KOPT-K1 (cell line): ENCODE data around the gene TMEM45A.
"Not testable (repeated sequence)": the region's sequence is repeated elsewhere in the genome, so short reads cannot be mapped to it uniquely, and the experiment has no call there.

Experiments
- H3K27ac ChIP-seq: fragments of 200-600 bp; sonication (generic); 2 replicates; pipeline ENCODE4 v1.5.1; 2016; ENCODE audit warnings: antibody characterized with exemption, mild to moderate bottlenecking, low read depth, low read length; ENCODE audit not compliant: poor library complexity, severe bottlenecking
- H3K36me3 ChIP-seq: fragments of 200-600 bp; sonication (generic); 2 replicates; pipeline ENCODE4 v1.5.1; 2017; ENCODE audit warnings: antibody characterized with exemption, mild to moderate bottlenecking, low read length, moderate library complexity; ENCODE audit not compliant: insufficient read depth
- H3K9me3 ChIP-seq: fragments of 200-600 bp; sonication (generic); 2 replicates; pipeline ENCODE4 v1.5.1; 2017; ENCODE audit warnings: antibody characterized with exemption, low read length, mild to moderate bottlenecking; ENCODE audit not compliant: insufficient read depth, poor library complexity, severe bottlenecking

Gene TMEM45A

GRCh38 chr3:100468676-100469075, 23.7 kb upstream of the TMEM45A start:
- Histone ChIP-seq H3K27ac (no peak overlapping the region), H3K36me3 (no peaks in the 10 kb centered on the region), H3K9me3 (peaks cover 46% of the 10 kb centered on the region)

- peaks cover 39% of the 10 kb centered on the region for H3K9me3 ChIP-seq
- H3K27ac ChIP-seq, result no peak overlapping the region
- H3K36me3 ChIP-seq, result no peaks in the 10 kb centered on the region
These were observed 21.5 kb upstream of the TMEM45A start for GRCh38 chr3:100470951-100471350.

GRCh38 chr3:100471444-100471843, 21.0 kb upstream of the TMEM45A start:
- Histone ChIP-seq H3K9me3 (peaks cover 34% of the 10 kb centered on the region), H3K27ac (no peak overlapping the region), H3K36me3 (no peaks in the 10 kb centered on the region)

GRCh38 chr3:100477851-100478360, 14.5 kb upstream of the TMEM45A start:
- not testable (repeated sequence) for H3K27ac ChIP-seq, H3K36me3 ChIP-seq, H3K9me3 ChIP-seq

- H3K27ac ChIP-seq, H3K9me3 ChIP-seq, H3K36me3 ChIP-seq: not testable (repeated sequence)
These were observed 13.9 kb upstream of the TMEM45A start for GRCh38 chr3:100478521-100478920.

GRCh38 chr3:100480081-100480480, 12.3 kb upstream of the TMEM45A start:
- Histone ChIP-seq H3K36me3 (no peaks in the 10 kb centered on the region), H3K27ac (no peak overlapping the region), H3K9me3 (no peaks in the 10 kb centered on the region)

- Histone ChIP-seq H3K9me3 (no peaks in the 10 kb centered on the region), H3K27ac (no peak overlapping the region), H3K36me3 (no peaks in the 10 kb centered on the region)
These were observed 10.2 kb upstream of the TMEM45A start for GRCh38 chr3:100482176-100482575.

- no peaks in the 10 kb centered on the region for H3K9me3 ChIP-seq
- no peaks in the 10 kb centered on the region for H3K36me3 ChIP-seq
- no peak overlapping the region for H3K27ac ChIP-seq
These were observed 8.9 kb upstream of the TMEM45A start for GRCh38 chr3:100483529-100483928.

- no peaks in the 10 kb centered on the region for H3K36me3 ChIP-seq
- H3K27ac ChIP-seq, result no peak overlapping the region
- H3K9me3 ChIP-seq, result peaks cover 3% of the 10 kb centered on the region
These were observed 5.6 kb upstream of the TMEM45A start for GRCh38 chr3:100486808-100487207.

GRCh38 chr3:100489118-100489517, 3.3 kb upstream of the TMEM45A start:
- H3K36me3 ChIP-seq, result no peaks in the 10 kb centered on the region
- peaks cover 8% of the 10 kb centered on the region for H3K9me3 ChIP-seq

GRCh38 chr3:100496711-100497261, 4.4 kb downstream of the TMEM45A start:
- peaks cover 5% of the 10 kb centered on the region for H3K9me3 ChIP-seq
- H3K36me3 ChIP-seq, result no peaks in the 10 kb centered on the region
- no peak overlapping the region for H3K27ac ChIP-seq

More at GRCh38 chr3:100489118-100489517, 3.3 kb upstream of the TMEM45A start:
- no peak overlapping the region for H3K27ac ChIP-seq

GRCh38 chr3:100499651-100500050, 7.2 kb downstream of the TMEM45A start:
- H3K36me3 ChIP-seq, result no peaks in the 10 kb centered on the region
- H3K27ac ChIP-seq, result no peak overlapping the region
- H3K9me3 ChIP-seq, result no peaks in the 10 kb centered on the region

- H3K36me3 ChIP-seq, result no peaks in the 10 kb centered on the region
- H3K27ac ChIP-seq, result no peak overlapping the region
- H3K9me3 ChIP-seq, result no peaks in the 10 kb centered on the region
These were observed 8.0 kb downstream of the TMEM45A start for GRCh38 chr3:100500320-100500880.

- Histone ChIP-seq H3K36me3 (no peaks in the 10 kb centered on the region), H3K27ac (no peak overlapping the region)
These were observed 11.0 kb downstream of the TMEM45A start for GRCh38 chr3:100503448-100503847.

GRCh38 chr3:100506355-100506754, 13.9 kb downstream of the TMEM45A start:
- Histone ChIP-seq H3K27ac (no peak overlapping the region), H3K36me3 (no peaks in the 10 kb centered on the region), H3K9me3 (no peaks in the 10 kb centered on the region)

More at GRCh38 chr3:100503448-100503847, 11.0 kb downstream of the TMEM45A start:
- H3K9me3 ChIP-seq, result no peaks in the 10 kb centered on the region

GRCh38 chr3:100509818-100510217, 17.4 kb downstream of the TMEM45A start:
- H3K36me3 ChIP-seq, H3K27ac ChIP-seq, H3K9me3 ChIP-seq: not testable (repeated sequence)
